ENCODE data around the gene TCAIM.

TCAIM gene

GRCh38 chr3:44445786-44446185 lies 107.2 kb downstream of the TCAIM start:
- DNase-seq (ENCODE audit: low spot score), result no peak

GRCh38 chr3:44446929-44447328 lies 108.4 kb downstream of the TCAIM start:
- DNase-seq (ENCODE audit: low spot score), result no peak

GRCh38 chr3:44451441-44451840 lies 112.9 kb downstream of the TCAIM start:
- no peak for DNase-seq (ENCODE audit: low spot score)

- no peak for DNase-seq (ENCODE audit: low spot score)
Observed at GRCh38 chr3:44454258-44454657, 115.7 kb downstream of the TCAIM start.

- DNase-seq (ENCODE audit: low spot score), result no peak
Observed at GRCh38 chr3:44455318-44455717, 116.8 kb downstream of the TCAIM start.
